Measurements from ENCODE around the gene PRAMEF11.

The PRAMEF11 gene

GRCh38 chr1:12776801-12777557 is 54.2 kb downstream of the PRAMEF11 start (continued):
- TF ChIP-seq MEIS1 (CRISPR knock-in tag; IDR thresholded peaks at IDR 0.05; ENCODE audit: borderline replicate concordance), result no peak
- TF ChIP-seq ZNF514 (tag by site-specific recombination; IDR thresholded peaks at IDR 0.05), result no peak
- TF ChIP-seq ZNF449 (tag by site-specific recombination; IDR thresholded peaks at IDR 0.05), result no peak
- TF ChIP-seq FEZF1 (tag by site-specific recombination; IDR thresholded peaks at IDR 0.05), result no peak
- no peak for TF ChIP-seq PBX3 (CRISPR knock-in tag; IDR thresholded peaks at IDR 0.05)

GRCh38 chr1:12775443-12775842 is 55.8 kb downstream of the PRAMEF11 start:
- ChIA-PET CTCF (no interaction called here), POLR2A (no interaction called here)
- Histone ChIP-seq H3K9me3 (ENCODE audit: control insufficient read depth, insufficient read depth, low read depth, low read length) (no peaks in the 10 kb centered on the region), H3K27ac (ENCODE audit: extremely low read depth, low read depth, low read length) (no peak overlapping the region), H3K4me3 (ENCODE audit: low read depth, low read length) (no peak overlapping the region), H3K4me1 (ENCODE audit: control insufficient read depth, insufficient read depth, low read length) (no peaks in the 10 kb centered on the region), H3K36me3 (ENCODE audit: control insufficient read depth in 2 of 2, insufficient read depth in 1 of 2, low read length in 2 of 2) (no peaks in the 10 kb centered on the region)
- TF ChIP-seq ZNF792 (tag by site-specific recombination; IDR thresholded peaks at IDR 0.05), result no peak
- no peak for TF ChIP-seq TSHZ1 (tag by site-specific recombination; IDR thresholded peaks at IDR 0.05; ENCODE audit: borderline replicate concordance)
- no peak for TF ChIP-seq ZNF560 (tag by site-specific recombination; IDR thresholded peaks at IDR 0.05; ENCODE audit: borderline replicate concordance)
- no peak for TF ChIP-seq ZNF114 (tag by site-specific recombination; IDR thresholded peaks at IDR 0.05)
- TF ChIP-seq ZNF639 (tag by site-specific recombination; IDR thresholded peaks at IDR 0.05), result no peak
- no peak for TF ChIP-seq GFI1B (tag by site-specific recombination; IDR thresholded peaks at IDR 0.05)
- no peak for TF ChIP-seq ZNF169 (tag by site-specific recombination; IDR thresholded peaks at IDR 0.05)
- no peak for TF ChIP-seq SALL2 (tag by site-specific recombination; IDR thresholded peaks at IDR 0.05; ENCODE audit: borderline replicate concordance)
- no peak for TF ChIP-seq HIC1 (tag by site-specific recombination; IDR thresholded peaks at IDR 0.05)
- no peak for TF ChIP-seq ZNF670 (tag by site-specific recombination; IDR thresholded peaks at IDR 0.05; ENCODE audit: low read depth)
- no peak for TF ChIP-seq ZNF629 (tag by site-specific recombination; IDR thresholded peaks at IDR 0.05)
- TF ChIP-seq ZBTB8A (tag by site-specific recombination; IDR thresholded peaks at IDR 0.05), result no peak
- TF ChIP-seq REST (tag by site-specific recombination; IDR thresholded peaks at IDR 0.05), result no peak
- TF ChIP-seq ZNF791 (tag by site-specific recombination; IDR thresholded peaks at IDR 0.05), result no peak
- no peak for TF ChIP-seq ZNF510 (tag by site-specific recombination; IDR thresholded peaks at IDR 0.05; ENCODE audit: insufficient replicate concordance)
- TF ChIP-seq ZNF132 (tag by site-specific recombination; IDR thresholded peaks at IDR 0.05; ENCODE audit: borderline replicate concordance), result no peak
- TF ChIP-seq ZSCAN23 (tag by site-specific recombination; IDR thresholded peaks at IDR 0.05), result no peak
- no peak for TF ChIP-seq ZNF747 (tag by site-specific recombination; IDR thresholded peaks at IDR 0.05)
